ENCODE data around the gene SERINC1. TPM values are rescaled to one million over a fixed set of nuclear protein-coding genes. Genes with fewer than 3 reads are reported as not detected.
A peak's percentile ranks its signal among the peaks of the same experiment; 100 is the strongest.

Gene SERINC1
- total and polyA plus RNA-seq, 2 of the 4 experiments (the other 2 are of a cell fraction): 79.8 to 123 TPM

DNA sequence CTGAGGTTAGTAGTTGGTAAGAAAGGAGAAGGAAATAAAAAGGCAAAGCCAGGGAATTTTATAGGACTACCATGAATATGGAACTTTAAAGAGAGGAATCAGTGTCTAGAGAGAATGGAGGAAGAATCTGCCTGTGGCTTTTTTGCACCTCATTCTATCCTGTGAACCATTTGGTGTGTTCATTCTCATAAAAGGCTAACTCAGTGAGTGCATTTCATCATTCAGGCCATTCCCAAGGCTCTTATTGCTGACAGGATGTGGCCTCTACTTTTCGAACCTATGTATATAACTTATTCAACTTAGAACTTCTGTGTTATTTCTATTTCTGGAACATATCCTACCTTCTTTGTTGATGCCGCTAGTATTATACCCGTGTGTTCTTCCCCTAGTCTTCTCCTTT is 45.0 kb downstream of the SERINC1 start:
- no peak overlapping the region for H3K27ac ChIP-seq (ENCODE audit: insufficient read depth, low read length)
- H2BK15ac ChIP-seq (ENCODE audit: low read depth, low read length): no peak overlapping the region
- no peak overlapping the region for H3K4me3 ChIP-seq (ENCODE audit: insufficient read depth, low read depth, low read length)
- H3K4me2 ChIP-seq (ENCODE audit: low read depth, low read length): no peak overlapping the region
- H4K5ac ChIP-seq (ENCODE audit: low read depth, low read length): no peak overlapping the region
- H3K23ac ChIP-seq (ENCODE audit: low read depth, low read length): no peak overlapping the region
- no peak overlapping the region for H3K9ac ChIP-seq (ENCODE audit: low read depth, low read length)
- no peak for TF ChIP-seq RAD21 (IDR thresholded peaks at IDR 0.05; ENCODE audit: low read length)
- TF ChIP-seq SMC3 (IDR thresholded peaks at IDR 0.05; ENCODE audit: low read depth, low read length): no peak
- TF ChIP-seq POLR2A (IDR thresholded peaks at IDR 0.05; ENCODE audit: low read depth, low read length): no peak
- TF ChIP-seq, protein P1, sequence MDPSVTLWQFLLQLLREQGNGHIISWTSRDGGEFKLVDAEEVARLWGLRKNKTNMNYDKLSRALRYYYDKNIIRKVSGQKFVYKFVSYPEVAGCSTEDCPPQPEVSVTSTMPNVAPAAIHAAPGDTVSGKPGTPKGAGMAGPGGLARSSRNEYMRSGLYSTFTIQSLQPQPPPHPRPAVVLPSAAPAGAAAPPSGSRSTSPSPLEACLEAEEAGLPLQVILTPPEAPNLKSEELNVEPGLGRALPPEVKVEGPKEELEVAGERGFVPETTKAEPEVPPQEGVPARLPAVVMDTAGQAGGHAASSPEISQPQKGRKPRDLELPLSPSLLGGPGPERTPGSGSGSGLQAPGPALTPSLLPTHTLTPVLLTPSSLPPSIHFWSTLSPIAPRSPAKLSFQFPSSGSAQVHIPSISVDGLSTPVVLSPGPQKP (IDR thresholded peaks at IDR 0.05; ENCODE audit: borderline replicate concordance, low read depth, low read length): no peak
- TF ChIP-seq RCOR1 (IDR thresholded peaks at IDR 0.05; ENCODE audit: insufficient replicate concordance, low read length): no peak
- no peak for TF ChIP-seq CHD1 (IDR thresholded peaks at IDR 0.05; ENCODE audit: low read depth, low read length)
- no peak for TF ChIP-seq BHLHE40 (IDR thresholded peaks at IDR 0.05; ENCODE audit: low read depth, low read length)
- TF ChIP-seq MXI1 (IDR thresholded peaks at IDR 0.05; ENCODE audit: borderline replicate concordance, low read depth, low read length): no peak
- TF ChIP-seq CEBPB (IDR thresholded peaks at IDR 0.05; ENCODE audit: low read depth, low read length): no peak
- TF ChIP-seq MAZ (IDR thresholded peaks at IDR 0.05; ENCODE audit: borderline replicate concordance, low read depth, low read length): no peak
- TF ChIP-seq, protein P2, sequence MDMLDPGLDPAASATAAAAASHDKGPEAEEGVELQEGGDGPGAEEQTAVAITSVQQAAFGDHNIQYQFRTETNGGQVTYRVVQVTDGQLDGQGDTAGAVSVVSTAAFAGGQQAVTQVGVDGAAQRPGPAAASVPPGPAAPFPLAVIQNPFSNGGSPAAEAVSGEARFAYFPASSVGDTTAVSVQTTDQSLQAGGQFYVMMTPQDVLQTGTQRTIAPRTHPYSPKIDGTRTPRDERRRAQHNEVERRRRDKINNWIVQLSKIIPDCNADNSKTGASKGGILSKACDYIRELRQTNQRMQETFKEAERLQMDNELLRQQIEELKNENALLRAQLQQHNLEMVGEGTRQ (IDR thresholded peaks at IDR 0.05; ENCODE audit: low read depth, low read length): no peak
- TF ChIP-seq FOS (IDR thresholded peaks at IDR 0.05; ENCODE audit: low read depth, low read length): no peak
- TF ChIP-seq, protein P3, sequence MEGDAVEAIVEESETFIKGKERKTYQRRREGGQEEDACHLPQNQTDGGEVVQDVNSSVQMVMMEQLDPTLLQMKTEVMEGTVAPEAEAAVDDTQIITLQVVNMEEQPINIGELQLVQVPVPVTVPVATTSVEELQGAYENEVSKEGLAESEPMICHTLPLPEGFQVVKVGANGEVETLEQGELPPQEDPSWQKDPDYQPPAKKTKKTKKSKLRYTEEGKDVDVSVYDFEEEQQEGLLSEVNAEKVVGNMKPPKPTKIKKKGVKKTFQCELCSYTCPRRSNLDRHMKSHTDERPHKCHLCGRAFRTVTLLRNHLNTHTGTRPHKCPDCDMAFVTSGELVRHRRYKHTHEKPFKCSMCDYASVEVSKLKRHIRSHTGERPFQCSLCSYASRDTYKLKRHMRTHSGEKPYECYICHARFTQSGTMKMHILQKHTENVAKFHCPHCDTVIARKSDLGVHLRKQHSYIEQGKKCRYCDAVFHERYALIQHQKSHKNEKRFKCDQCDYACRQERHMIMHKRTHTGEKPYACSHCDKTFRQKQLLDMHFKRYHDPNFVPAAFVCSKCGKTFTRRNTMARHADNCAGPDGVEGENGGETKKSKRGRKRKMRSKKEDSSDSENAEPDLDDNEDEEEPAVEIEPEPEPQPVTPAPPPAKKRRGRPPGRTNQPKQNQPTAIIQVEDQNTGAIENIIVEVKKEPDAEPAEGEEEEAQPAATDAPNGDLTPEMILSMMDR (conservative IDR thresholded peaks at IDR 0.05; ENCODE audit: low read depth, low read length): no peak
- TF ChIP-seq NFE2L2 (IDR thresholded peaks at IDR 0.05; ENCODE audit: low read depth, low read length): no peak
- no peak for TF ChIP-seq MAFK (IDR thresholded peaks at IDR 0.05; ENCODE audit: low read depth, low read length)
- TF ChIP-seq RFX5 (IDR thresholded peaks at IDR 0.05; ENCODE audit: low read depth, low read length): no peak
- ATAC-seq (ENCODE audit: low read depth): no peak
- H2BK5ac ChIP-seq (ENCODE audit: low read depth, low read length, poor library complexity, severe bottlenecking): no peak overlapping the region
- no peak overlapping the region for H2AK9ac ChIP-seq (replicated peaks; ENCODE audit: low read depth, low read length, poor library complexity)
- POLR2A ChIA-PET (ENCODE audit: unreplicated experiment): no interaction called here
- H4K8ac ChIP-seq (ENCODE audit: low read depth in 2 of 2, low read length in 2 of 2): no peak overlapping the region
- CTCF ChIA-PET: no interaction called here
- H2BK120ac ChIP-seq (ENCODE audit: low read depth, low read length): no peak overlapping the region
- H3K4me1 ChIP-seq (ENCODE audit: control insufficient read depth, insufficient read depth, low read length): 0 out of 2 replicates have a peak, but pooled peaks cover 2% of the 10 kb centered on the region
- no peak overlapping the region for H3K14ac ChIP-seq (replicated peaks; ENCODE audit: low read depth, low read length)
- no TSS peak for BruUV-seq (replicated peaks)
- H2BK20ac ChIP-seq (ENCODE audit: low read depth, low read length): no peak overlapping the region
- H4K91ac ChIP-seq (ENCODE audit: insufficient read depth, low read depth, low read length): no peak overlapping the region
- no peaks in the 10 kb centered on the region for H3K9me1 ChIP-seq (ENCODE audit: insufficient read depth, low read length)
- H3K27me3 ChIP-seq (ENCODE audit: control insufficient read depth, insufficient read depth, low read length): no peaks in the 10 kb centered on the region
- H4K20me1 ChIP-seq (ENCODE audit: insufficient read depth, low read length): no peaks in the 10 kb centered on the region
- peaks cover 6% of the 10 kb centered on the region for H3K36me3 ChIP-seq (ENCODE audit: control insufficient read depth, insufficient read depth, low read length)
- no peak overlapping the region for H3K18ac ChIP-seq (ENCODE audit: low read depth, low read length)
- H2AFZ ChIP-seq (replicated peaks; ENCODE audit: low read length, poor library complexity): no peak overlapping the region
- dilution Hi-C loops (cut with HindIII; ENCODE audit: low sequenced_read_pairs, unreplicated experiment): no loop called here
- no CpG with 5 or more reads among the region's 3 CpGs for WGBS, 2 experiments (ENCODE audit: extremely low coverage in 2 of 2, insufficient read length in 1 of 2)
- in situ Hi-C loops (cut with MboI; ENCODE audit: low sequenced_read_pairs): no loop called here
- intact Hi-C loops (cut with micrococcal nuclease): no loop called here
- no peak overlapping the region for H2AK5ac ChIP-seq (ENCODE audit: low read depth, low read length)
- H3K9me3 ChIP-seq (ENCODE audit: control insufficient read depth, insufficient read depth, low read length): no peaks in the 10 kb centered on the region
- no peak overlapping the region for H3K4ac ChIP-seq (ENCODE audit: low read depth, low read length)
- H3K79me1 ChIP-seq (ENCODE audit: low read depth in 1 of 2, low read length in 2 of 2): peaks cover 0 to 3% of the 10 kb centered on the region in 2 experiments; a peak in 1 of 4 replicates
- peak; percentile 8 for DNase-seq
- H3K56ac ChIP-seq (ENCODE audit: extremely low read depth, insufficient read depth, low read length): no peak overlapping the region
